Neural crest cell (in vitro differentiated cells): ENCODE measurements around the gene SLC35B2. TPM values are rescaled to one million over a fixed set of nuclear protein-coding genes. Genes with fewer than 3 reads are reported as not detected.

Experiments
- DNase-seq: peaks from one replicate; pipeline ENCODE4 v3.0.0; 2021; ENCODE audit warnings: low read depth, mixed read lengths, low spot score
- H3K27ac Mint-ChIP-seq: one replicate; pipeline ENCODE4 v1.8.0; 2021; ENCODE audit warnings: mild to moderate bottlenecking, mixed read lengths; ENCODE audit not compliant: unreplicated experiment
- H3K27me3 Mint-ChIP-seq: 2 replicates; pipeline ENCODE4 v1.8.0; 2021; ENCODE audit warnings: low read depth, mild to moderate bottlenecking, mixed read lengths
- H3K36me3 Mint-ChIP-seq: 2 replicates; pipeline ENCODE4 v1.8.0; 2021; ENCODE audit warnings: low read depth, mild to moderate bottlenecking, mixed read lengths
- H3K4me1 Mint-ChIP-seq: 2 replicates; pipeline ENCODE4 v1.8.0; 2021; ENCODE audit warnings: mixed read lengths
- H3K4me3 Mint-ChIP-seq: one replicate; pipeline ENCODE4 v1.8.0; 2021; ENCODE audit warnings: mild to moderate bottlenecking, mixed read lengths
- H3K9me3 Mint-ChIP-seq: 2 replicates; pipeline ENCODE4 v1.8.0; 2021; ENCODE audit warnings: mixed read lengths
- total RNA-seq: library from RNA; stranded (reverse); gene quantifications from 2 replicates; pipeline ENCODE4 v1.2.1, GENCODE V29; 2021
- TF ChIP-seq, protein P1 (sequence below): fragments of 200-600 bp; sonication (generic); conservative IDR thresholded peaks from 2 replicates; pipeline ENCODE4 v1.5.0; 2021; ENCODE audit warnings: antibody characterized with exemption, mild to moderate bottlenecking

The SLC35B2 gene
- total RNA-seq, 1 donor from 2014 or later = 77.7 TPM

DNA sequence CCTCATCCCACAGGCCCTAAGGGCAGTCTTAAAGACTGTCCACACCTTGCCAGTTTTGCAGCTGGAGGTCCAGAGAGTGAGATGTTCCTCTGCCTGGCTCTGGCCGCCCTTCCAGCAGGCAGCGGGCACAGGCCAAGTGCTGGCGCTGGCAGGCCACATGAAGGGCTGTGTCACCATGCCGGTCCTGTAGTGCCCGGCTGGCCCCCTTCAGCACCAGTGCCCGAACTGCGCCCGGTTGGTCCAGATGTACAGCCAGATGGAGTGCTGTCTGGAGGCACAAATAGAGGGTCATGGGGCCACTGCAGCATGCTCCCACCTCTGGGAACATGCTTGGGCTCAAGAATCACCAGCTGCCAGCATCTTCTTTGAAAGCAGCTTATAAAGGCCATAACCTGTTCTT is 4.3 kb upstream of the SLC35B2 start:
- TF ChIP-seq, protein P1, sequence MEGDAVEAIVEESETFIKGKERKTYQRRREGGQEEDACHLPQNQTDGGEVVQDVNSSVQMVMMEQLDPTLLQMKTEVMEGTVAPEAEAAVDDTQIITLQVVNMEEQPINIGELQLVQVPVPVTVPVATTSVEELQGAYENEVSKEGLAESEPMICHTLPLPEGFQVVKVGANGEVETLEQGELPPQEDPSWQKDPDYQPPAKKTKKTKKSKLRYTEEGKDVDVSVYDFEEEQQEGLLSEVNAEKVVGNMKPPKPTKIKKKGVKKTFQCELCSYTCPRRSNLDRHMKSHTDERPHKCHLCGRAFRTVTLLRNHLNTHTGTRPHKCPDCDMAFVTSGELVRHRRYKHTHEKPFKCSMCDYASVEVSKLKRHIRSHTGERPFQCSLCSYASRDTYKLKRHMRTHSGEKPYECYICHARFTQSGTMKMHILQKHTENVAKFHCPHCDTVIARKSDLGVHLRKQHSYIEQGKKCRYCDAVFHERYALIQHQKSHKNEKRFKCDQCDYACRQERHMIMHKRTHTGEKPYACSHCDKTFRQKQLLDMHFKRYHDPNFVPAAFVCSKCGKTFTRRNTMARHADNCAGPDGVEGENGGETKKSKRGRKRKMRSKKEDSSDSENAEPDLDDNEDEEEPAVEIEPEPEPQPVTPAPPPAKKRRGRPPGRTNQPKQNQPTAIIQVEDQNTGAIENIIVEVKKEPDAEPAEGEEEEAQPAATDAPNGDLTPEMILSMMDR = no peak

DNA sequence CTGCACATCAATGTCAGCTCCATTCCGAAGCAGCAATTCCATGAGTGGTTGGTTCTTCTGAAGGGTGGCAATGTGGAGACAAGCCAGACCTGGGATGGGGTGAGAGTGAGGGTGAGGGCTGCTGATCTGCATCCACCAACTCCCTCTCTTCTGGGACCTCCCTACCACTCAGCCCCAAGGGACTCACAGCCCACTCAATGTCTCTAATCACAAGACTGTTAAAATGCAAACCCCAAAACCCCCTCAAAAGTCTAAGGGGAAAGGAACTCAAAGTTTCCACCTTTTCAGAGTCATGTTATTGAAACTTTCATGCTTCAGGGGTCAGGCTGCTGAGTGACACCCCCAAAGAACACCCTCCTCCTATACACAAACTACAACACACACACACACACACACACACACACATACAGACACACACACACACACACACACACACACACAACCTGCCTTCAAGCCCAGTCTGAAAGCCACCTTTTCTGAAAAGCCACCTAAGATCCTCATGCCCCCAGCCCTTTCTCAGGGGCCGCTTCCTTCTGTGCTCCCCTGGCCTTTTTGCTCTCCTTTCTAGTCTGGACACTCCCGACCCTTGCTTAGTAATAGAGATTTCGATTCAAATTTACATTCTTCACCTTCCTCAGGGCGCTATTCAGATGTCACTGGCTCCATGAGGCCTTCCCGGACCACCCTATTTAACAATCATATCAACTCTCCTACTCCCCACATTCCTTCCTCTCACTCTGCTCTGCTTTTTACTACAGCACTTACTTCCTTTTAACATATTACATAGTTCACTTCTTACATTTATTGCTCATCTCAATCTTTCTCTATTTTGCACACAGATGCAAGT is 3.3 kb upstream of the SLC35B2 start:
- H3K36me3 Mint-ChIP-seq = peaks cover 9% of the 10 kb centered on the region
- TF ChIP-seq, protein P1 = no peak
- H3K4me3 Mint-ChIP-seq = peak overlapping the region; percentile 16
- peaks cover 14% of the 10 kb centered on the region for H3K27me3 Mint-ChIP-seq
- H3K27ac Mint-ChIP-seq = no peak overlapping the region
- DNase-seq = no peak
- H3K9me3 Mint-ChIP-seq = no peaks in the 10 kb centered on the region
- peaks cover 50% of the 10 kb centered on the region for H3K4me1 Mint-ChIP-seq

More for the DNA sequence above, 4.3 kb upstream of the SLC35B2 start:
- no peak overlapping the region for H3K27ac Mint-ChIP-seq
- no peak for DNase-seq
- H3K4me3 Mint-ChIP-seq = peak overlapping the region; percentile 96
- peaks cover 7% of the 10 kb centered on the region for H3K27me3 Mint-ChIP-seq
- H3K9me3 Mint-ChIP-seq = no peaks in the 10 kb centered on the region
- H3K4me1 Mint-ChIP-seq = peaks cover 48% of the 10 kb centered on the region
- H3K36me3 Mint-ChIP-seq = peaks cover 4% of the 10 kb centered on the region

DNA sequence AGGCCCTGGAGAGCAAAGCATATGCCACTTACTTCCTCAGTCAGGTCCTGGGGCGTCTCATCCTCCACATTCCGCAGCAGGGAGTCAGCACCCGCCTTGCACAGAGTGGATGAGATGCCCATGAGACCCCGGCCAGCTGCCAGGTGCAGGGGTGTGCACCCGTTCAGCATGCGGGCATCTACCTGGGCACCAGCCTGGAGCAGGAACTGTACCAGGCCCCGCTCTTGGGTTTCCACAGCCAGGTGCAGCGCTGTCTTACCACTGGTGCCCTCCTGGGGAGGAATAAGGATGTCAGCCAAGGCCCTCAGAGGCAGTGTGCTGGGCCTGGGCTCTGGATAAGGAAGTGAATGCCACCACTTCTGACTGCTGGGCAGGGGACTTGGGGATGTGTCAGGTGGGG is 2.7 kb upstream of the SLC35B2 start:
- Mint-ChIP-seq H3K9me3 (no peaks in the 10 kb centered on the region), H3K36me3 (peaks cover 11% of the 10 kb centered on the region), H3K4me1 (peaks cover 56% of the 10 kb centered on the region), H3K27ac (no peak overlapping the region), H3K4me3 (peak overlapping the region; percentile 56), H3K27me3 (peaks cover 17% of the 10 kb centered on the region)
- no peak for DNase-seq
- TF ChIP-seq, protein P1 = no peak

DNA sequence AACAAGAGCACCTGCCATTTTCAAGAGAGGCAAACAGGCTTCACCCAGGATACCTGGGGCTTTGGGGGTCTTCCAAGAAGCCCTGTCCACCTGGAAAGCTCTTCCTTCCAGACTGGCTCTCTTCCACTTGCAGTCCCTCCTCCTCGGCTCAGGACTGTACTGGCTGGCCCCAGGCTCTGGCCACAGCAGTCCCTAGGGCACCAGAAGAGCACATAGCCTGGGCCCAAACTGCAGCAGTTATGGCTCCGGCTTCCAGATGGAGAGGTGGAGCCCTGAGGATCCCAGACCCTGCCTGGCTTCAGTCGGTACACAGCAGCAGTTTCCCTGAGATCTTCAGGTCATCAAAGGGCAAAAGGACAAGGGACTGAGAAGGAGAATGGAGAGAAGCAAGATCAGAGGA is 1.6 kb upstream of the SLC35B2 start:
- H3K4me1 Mint-ChIP-seq = peaks cover 53% of the 10 kb centered on the region
- no peaks in the 10 kb centered on the region for H3K9me3 Mint-ChIP-seq
- peak overlapping the region; percentile 90 for H3K4me3 Mint-ChIP-seq
- no peak for DNase-seq
- H3K27ac Mint-ChIP-seq = peak overlapping the region; percentile 51
- H3K27me3 Mint-ChIP-seq = peaks cover 21% of the 10 kb centered on the region
- TF ChIP-seq, protein P1 = no peak
- peaks cover 14% of the 10 kb centered on the region for H3K36me3 Mint-ChIP-seq

DNA sequence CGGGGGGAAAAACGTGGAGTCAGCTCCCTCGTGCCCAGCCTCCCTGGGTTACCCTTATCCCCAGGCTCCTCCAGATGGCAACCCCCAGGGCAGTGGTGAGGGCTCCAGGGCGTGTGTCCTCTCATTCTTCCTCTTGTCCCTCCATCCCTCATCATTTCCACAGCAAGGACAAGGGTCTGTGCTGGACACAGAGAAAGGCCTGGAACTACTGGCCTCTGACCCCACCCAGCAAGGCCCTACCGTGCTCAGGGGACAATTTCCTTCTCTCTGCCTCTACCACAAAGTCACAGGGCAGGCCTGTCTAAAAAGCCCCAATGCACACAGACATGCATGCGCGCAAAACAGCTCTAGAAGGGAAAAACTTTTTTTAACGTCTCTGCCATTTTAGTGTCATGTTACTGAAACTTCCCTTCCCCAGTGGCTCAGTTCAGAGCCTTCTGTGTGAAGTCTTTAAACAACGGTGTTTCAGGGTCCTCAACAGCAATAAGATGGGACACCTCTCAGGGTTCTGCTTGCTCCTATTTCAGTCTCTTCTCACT is 1.1 kb upstream of the SLC35B2 start:
- TF ChIP-seq, protein P1 = no peak
- Mint-ChIP-seq H3K4me3 (peak overlapping the region; percentile 90), H3K27ac (peak overlapping the region; percentile 51), H3K4me1 (peaks cover 53% of the 10 kb centered on the region), H3K9me3 (no peaks in the 10 kb centered on the region), H3K36me3 (peaks cover 18% of the 10 kb centered on the region), H3K27me3 (peaks cover 25% of the 10 kb centered on the region)
- no peak for DNase-seq
